ENCODE results near the gene ZBTB42.

The ZBTB42 gene

GRCh38 chr14:104844306-104845032 lies 43.6 kb downstream of the ZBTB42 start:
- DNase-seq, result no peak

- DNase-seq, result no peak
These were observed 44.2 kb downstream of the ZBTB42 start for GRCh38 chr14:104845033-104845666.

- DNase-seq, result no peak
These were observed 45.0 kb downstream of the ZBTB42 start for GRCh38 chr14:104845834-104846441.

GRCh38 chr14:104852280-104852663 lies 51.4 kb downstream of the ZBTB42 start:
- no peak for DNase-seq

All from activated CD4-positive, alpha-beta T cell treated with anti-CD3 and anti-CD28 coated beads, Interleukin-2, Interleukin-6, amounts not matched to agents 100 ng/mL and 50 ng/mL, durations not matched to agents 16 hours and 8 hours (primary cell).